OCI-LY7 (cell line): ENCODE data around the gene ARHGEF12. TPM values are rescaled to one million over a fixed set of nuclear protein-coding genes. Genes with fewer than 3 reads are reported as not detected.
"Not testable (repeated sequence)": the region's sequence is repeated elsewhere in the genome, so short reads cannot be mapped to it uniquely, and the experiment has no call there.

Experiments
- BruUV-seq: library from RNA; stranded (reverse); fragments of 400-500 nt; replicated peaks from 2 replicates; lab custom pipeline; 2021; lab: Mats Ljungman, UMichigan
- CTCF ChIA-PET: fragments of 300-600 bp; sonication (Branson Sonifier 250); formaldehyde crosslinking; loops from one replicate; lab custom pipeline; 2022; ENCODE audit warnings: antibody characterized with exemption; ENCODE audit not compliant: unreplicated experiment; lab: Charles Lee
- POLR2A ChIA-PET: fragments of 300-600 bp; sonication (Branson Sonifier 250); formaldehyde crosslinking; loops from one replicate; lab custom pipeline; 2022; ENCODE audit warnings: antibody characterized with exemption; lab: Charles Lee
- DNase-seq: peaks from one replicate; pipeline ENCODE4 v3.0.0-alpha.2; 2015; ENCODE audit warnings: low spot score
- H2AFZ ChIP-seq: fragments of 200-600 bp; sonication (generic), shearing (Covaris generic); 2 replicates; pipeline ENCODE4 v1.6.1; 2014; ENCODE audit warnings: mild to moderate bottlenecking, antibody characterized with exemption, low read length, moderate library complexity
- H3K27ac ChIP-seq: fragments of 200-600 bp; sonication (generic); 2 replicates; pipeline ENCODE4 v1.5.1; 2014; ENCODE audit warnings: mixed run types, low read depth, mild to moderate bottlenecking, moderate library complexity, low read length, inconsistent platforms; ENCODE audit not compliant: poor library complexity, severe bottlenecking
- H3K36me3 ChIP-seq: fragments of 200-600 bp; sonication (generic); 2 replicates; pipeline ENCODE4 v1.6.1; 2014; ENCODE audit warnings: mild to moderate bottlenecking, antibody characterized with exemption, low read length, moderate library complexity, mixed read lengths; ENCODE audit not compliant: insufficient read depth
- H3K4me1 ChIP-seq: fragments of 200-600 bp; sonication (generic); 2 replicates; pipeline ENCODE4 v1.5.1; 2014; ENCODE audit warnings: mild to moderate bottlenecking, low read length; ENCODE audit not compliant: insufficient read depth, poor library complexity, severe bottlenecking
- H3K4me2 ChIP-seq: fragments of 200-600 bp; sonication (generic); 2 replicates; pipeline ENCODE4 v1.6.1; 2014; ENCODE audit warnings: mild to moderate bottlenecking, low read length
- H3K4me3 ChIP-seq: fragments of 200-600 bp; sonication (generic); 2 replicates; pipeline ENCODE4 v1.5.1; 2014; ENCODE audit warnings: mild to moderate bottlenecking, low read depth, low read length; ENCODE audit not compliant: poor library complexity, severe bottlenecking
- H3K79me2 ChIP-seq: fragments of 200-600 bp; sonication (generic); 2 replicates; pipeline ENCODE4 v1.6.1; 2016; ENCODE audit warnings: low read depth, mild to moderate bottlenecking, low read length, moderate library complexity, mixed read lengths; ENCODE audit not compliant: insufficient read depth
- H3K9me2 ChIP-seq: fragments of 200-600 bp; sonication (generic); 2 replicates; pipeline ENCODE4 v1.6.1; 2016; ENCODE audit warnings: mild to moderate bottlenecking, low read length, mixed read lengths; ENCODE audit not compliant: insufficient read depth
- H3K9me3 ChIP-seq: fragments of 200-600 bp; sonication (generic); 2 replicates; pipeline ENCODE4 v1.6.1; 2014; ENCODE audit warnings: mild to moderate bottlenecking, mixed run types, low read length, mixed read lengths
- H4K20me1 ChIP-seq: fragments of 200-600 bp; sonication (generic); 2 replicates; pipeline ENCODE4 v1.6.1; 2014; ENCODE audit warnings: mild to moderate bottlenecking, antibody characterized with exemption, low read length, moderate library complexity, mixed read lengths; ENCODE audit not compliant: insufficient read depth
- CTCF ChIP-seq: fragments of 200-600 bp; sonication (generic); conservative IDR thresholded peaks from 2 replicates; pipeline ENCODE4 v1.5.1; 2014; ENCODE audit warnings: mild to moderate bottlenecking, antibody characterized with exemption, low read length, moderate library complexity, mixed read lengths
- EZH2phosphoT487 ChIP-seq: fragments of 200-600 bp; sonication (generic); IDR thresholded peaks from 2 replicates; pipeline ENCODE4 v1.6.1; 2018; ENCODE audit warnings: low read depth, borderline replicate concordance, mild to moderate bottlenecking, mixed run types, antibody characterized with exemption, low read length, moderate library complexity, mixed read lengths
- intact Hi-C: fragments of 100-400 bp; cut with micrococcal nuclease; formaldehyde crosslinking; loops from one replicate; pipeline ENCODE4 v1.10.0; 2022; ENCODE audit not compliant: unreplicated experiment
- total RNA-seq, 2 experiments: library from RNA; depleted of rRNA in 1 of 2; stranded (reverse); fragments of >200 nt in 1 of 2; shearing (Covaris generic) in 1 of 2; gene quantifications; 2 replicates each; pipeline ENCODE4 v1.2.3, GENCODE V29; 2014 to 2022

ARHGEF12 gene
- total RNA-seq, 2 experiments from 2014 or later = 16.1 to 31.8 TPM

- Histone ChIP-seq H3K4me3 (no peak overlapping the region), H3K4me2 (no peak overlapping the region), H3K27ac (no peak overlapping the region), H4K20me1 (no peaks in the 10 kb centered on the region), H3K9me2 (no peaks in the 10 kb centered on the region), H3K79me2 (no peaks in the 10 kb centered on the region), H3K9me3 (no peaks in the 10 kb centered on the region), H3K4me1 (no peaks in the 10 kb centered on the region), H2AFZ (no peak overlapping the region), H3K36me3 (no peaks in the 10 kb centered on the region)
- no TSS peak for BruUV-seq
- no peak for DNase-seq
- POLR2A ChIA-PET = interaction anchor here (0.7 to 1.7 kb wide), 2 partner anchors 14 to 45 kb away, joined by 3 to 4 read pairs; no protein-coding TSS in a partner anchor
- intact Hi-C loops = loop anchor here (5.0 kb wide), 1 partner anchor 165 kb away; the partner anchor contains the start of gene ARHGEF12
- CTCF ChIA-PET = interaction anchor here (1.0 kb wide), 1 partner anchor 163 kb away, joined by 3 read pairs; no protein-coding TSS in a partner anchor
- no peak for TF ChIP-seq CTCF
Observed at GRCh38 chr11:120501976-120502755, 166.0 kb downstream of the ARHGEF12 start.

GRCh38 chr11:120503529-120503928 lies 167.3 kb downstream of the ARHGEF12 start:
- H3K4me1 ChIP-seq, H3K9me2 ChIP-seq, H3K36me3 ChIP-seq, BruUV-seq, H3K4me2 ChIP-seq, H3K27ac ChIP-seq, H3K9me3 ChIP-seq, H3K79me2 ChIP-seq, H3K4me3 ChIP-seq, H2AFZ ChIP-seq, DNase-seq, H4K20me1 ChIP-seq, POLR2A ChIA-PET, CTCF ChIA-PET: not testable (repeated sequence)
- intact Hi-C loops = loop anchor here (5.0 kb wide), 1 partner anchor 166 kb away; the partner anchor contains the start of gene ARHGEF12

- no peaks in the 10 kb centered on the region for H3K4me1 ChIP-seq
- H2AFZ ChIP-seq = no peak overlapping the region
- no peaks in the 10 kb centered on the region for H3K79me2 ChIP-seq
- no peak for TF ChIP-seq CTCF
- TF ChIP-seq EZH2phosphoT487 = no peak
- intact Hi-C loops = loop anchor here (5.0 kb wide), 1 partner anchor 606 kb away; no protein-coding TSS in a partner anchor
- no TSS peak for BruUV-seq
- no peak overlapping the region for H3K4me2 ChIP-seq
- CTCF ChIA-PET = no interaction called here
- no peaks in the 10 kb centered on the region for H3K9me3 ChIP-seq
- POLR2A ChIA-PET = interaction anchor here (0.5 kb wide), 1 partner anchor 445 kb away, joined by 3 read pairs; no protein-coding TSS in a partner anchor
- H4K20me1 ChIP-seq = no peaks in the 10 kb centered on the region
- no peaks in the 10 kb centered on the region for H3K36me3 ChIP-seq
- H3K4me3 ChIP-seq = no peak overlapping the region
- no peaks in the 10 kb centered on the region for H3K9me2 ChIP-seq
- H3K27ac ChIP-seq = no peak overlapping the region
- DNase-seq = no peak
Observed at GRCh38 chr11:120505801-120506425, 169.7 kb downstream of the ARHGEF12 start.
